ENCODE measurements around the gene DEDD. TPM values are rescaled to one million over a fixed set of nuclear protein-coding genes. Genes with fewer than 3 reads are reported as not detected.

DEDD gene
- total and polyA plus RNA-seq, 2 of the 13 experiments (the other 11 are each of a cell fraction or from before 2014, with no cell fraction given) = 12.6 to 27.8 TPM

DNA sequence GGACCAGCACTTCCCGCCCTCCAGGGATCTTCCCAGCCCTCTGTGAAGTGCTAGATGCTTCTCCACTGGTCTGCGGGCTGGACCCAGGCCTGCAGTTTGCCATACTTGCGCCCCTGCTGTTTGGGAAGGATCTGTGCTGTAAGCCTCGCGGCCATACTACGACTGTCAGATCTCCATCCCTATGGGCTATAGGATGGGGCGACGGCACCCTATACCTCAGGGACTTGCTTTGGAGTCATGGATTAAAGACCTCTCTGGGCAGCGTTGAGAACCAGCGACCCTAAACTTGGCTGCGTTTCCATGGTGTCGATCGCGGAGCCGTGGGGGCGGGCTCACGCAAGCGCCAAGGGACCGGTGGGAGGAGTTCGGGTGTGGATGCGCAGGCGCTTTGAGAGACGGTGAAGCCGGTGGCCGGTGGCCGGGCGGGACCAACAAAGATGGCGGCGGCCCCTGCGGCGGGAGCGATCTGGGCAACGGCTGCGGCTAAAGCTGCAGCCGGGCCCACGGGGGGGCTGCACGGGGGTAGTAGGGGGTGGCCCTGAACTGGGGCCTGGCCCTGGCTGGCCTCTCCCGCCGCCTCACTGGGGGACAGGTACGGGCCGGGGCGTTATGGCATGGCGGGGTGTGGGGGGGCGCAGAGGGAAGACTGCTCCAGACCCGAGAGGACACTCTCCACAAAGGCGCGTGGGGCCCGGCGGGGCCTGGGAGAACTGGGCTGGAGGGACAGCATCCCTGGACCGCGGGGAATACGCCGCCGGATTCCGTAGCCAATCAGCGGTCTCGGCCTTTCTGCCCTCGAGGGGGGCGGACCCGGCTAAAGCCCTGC, 26.8 kb upstream of the DEDD start, which contains the start of gene USP21 (continued):
- TF ChIP-seq ZEB1 (IDR thresholded peaks at IDR 0.05; ENCODE audit: insufficient replicate concordance, low read depth) (no peak), DNMT3B (CRISPR knock-in tag; conservative IDR thresholded peaks at IDR 0.05) (0 out of 2 replicates have a peak, but pooled peaks have one; percentile 52), NFKB2 (CRISPR knock-in tag; IDR thresholded peaks at IDR 0.05; ENCODE audit: borderline replicate concordance) (peak; percentile 40; the same call in 1 of the 2 replicates), TRIM24 (CRISPR knock-in tag; IDR thresholded peaks at IDR 0.05) (no peak), TAF15 (IDR thresholded peaks at IDR 0.05; ENCODE audit: low read depth, low read length, poor library complexity, severe bottlenecking) (peak; percentile 84), ZBTB8A (CRISPR knock-in tag; IDR thresholded peaks at IDR 0.05; ENCODE audit: borderline replicate concordance, low read depth) (no peak), EP300 (IDR thresholded peaks at IDR 0.05; ENCODE audit: low read depth in 2 of 2, low read length in 2 of 2) (no peak), EP300 (CRISPR knock-in tag; IDR thresholded peaks at IDR 0.05; ENCODE audit: borderline replicate concordance) (no peak), SCMH1 (CRISPR knock-in tag; IDR thresholded peaks at IDR 0.05; ENCODE audit: borderline replicate concordance) (no peak), EED (CRISPR knock-in tag; IDR thresholded peaks at IDR 0.05) (no peak), RBFOX2 (IDR thresholded peaks at IDR 0.05; ENCODE audit: low read depth, low read length) (peak; percentile 94), TEAD3 (CRISPR knock-in tag; optimal IDR thresholded peaks at IDR 0.05; ENCODE audit: borderline replicate concordance) (no peak), BHLHE40 (IDR thresholded peaks at IDR 0.05; ENCODE audit: low read length) (no peak), ZNF556 (CRISPR knock-in tag; IDR thresholded peaks at IDR 0.05; ENCODE audit: borderline replicate concordance) (no peak), ZNF543 (CRISPR knock-in tag; IDR thresholded peaks at IDR 0.05) (peak; percentile 48; the same call in 1 of the 2 replicates), ZNF747 (CRISPR knock-in tag; IDR thresholded peaks at IDR 0.05; ENCODE audit: borderline replicate concordance) (peak; percentile 17; the same call in 1 of the 2 replicates), ZBTB7B (CRISPR knock-in tag; IDR thresholded peaks at IDR 0.05) (no peak), PHB2 (IDR thresholded peaks at IDR 0.05; ENCODE audit: partially characterized antibody) (no peak), HMG20B (CRISPR knock-in tag; conservative IDR thresholded peaks at IDR 0.05) (no peak), NFIC (IDR thresholded peaks at IDR 0.05; ENCODE audit: low read length) (no peak), KLF12 (CRISPR knock-in tag; IDR thresholded peaks at IDR 0.05; ENCODE audit: borderline replicate concordance) (no peak), KAT8 (CRISPR knock-in tag; IDR thresholded peaks at IDR 0.05) (peak; percentile 60; the same call in 1 of the 2 replicates), ZNF564 (CRISPR knock-in tag; IDR thresholded peaks at IDR 0.05) (peak; percentile 74; the same call in 1 of the 2 replicates)
- TF ChIP-seq, protein P1, sequence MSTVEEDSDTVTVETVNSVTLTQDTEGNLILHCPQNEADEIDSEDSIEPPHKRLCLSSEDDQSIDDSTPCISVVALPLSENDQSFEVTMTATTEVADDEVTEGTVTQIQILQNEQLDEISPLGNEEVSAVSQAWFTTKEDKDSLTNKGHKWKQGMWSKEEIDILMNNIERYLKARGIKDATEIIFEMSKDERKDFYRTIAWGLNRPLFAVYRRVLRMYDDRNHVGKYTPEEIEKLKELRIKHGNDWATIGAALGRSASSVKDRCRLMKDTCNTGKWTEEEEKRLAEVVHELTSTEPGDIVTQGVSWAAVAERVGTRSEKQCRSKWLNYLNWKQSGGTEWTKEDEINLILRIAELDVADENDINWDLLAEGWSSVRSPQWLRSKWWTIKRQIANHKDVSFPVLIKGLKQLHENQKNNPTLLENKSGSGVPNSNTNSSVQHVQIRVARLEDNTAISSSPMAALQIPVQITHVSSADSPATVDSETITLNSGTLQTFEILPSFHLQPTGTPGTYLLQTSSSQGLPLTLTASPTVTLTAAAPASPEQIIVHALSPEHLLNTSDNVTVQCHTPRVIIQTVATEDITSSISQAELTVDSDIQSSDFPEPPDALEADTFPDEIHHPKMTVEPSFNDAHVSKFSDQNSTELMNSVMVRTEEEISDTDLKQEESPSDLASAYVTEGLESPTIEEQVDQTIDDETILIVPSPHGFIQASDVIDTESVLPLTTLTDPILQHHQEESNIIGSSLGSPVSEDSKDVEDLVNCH (CRISPR knock-in tag; IDR thresholded peaks at IDR 0.05) = no peak
- TF ChIP-seq, protein P2, sequence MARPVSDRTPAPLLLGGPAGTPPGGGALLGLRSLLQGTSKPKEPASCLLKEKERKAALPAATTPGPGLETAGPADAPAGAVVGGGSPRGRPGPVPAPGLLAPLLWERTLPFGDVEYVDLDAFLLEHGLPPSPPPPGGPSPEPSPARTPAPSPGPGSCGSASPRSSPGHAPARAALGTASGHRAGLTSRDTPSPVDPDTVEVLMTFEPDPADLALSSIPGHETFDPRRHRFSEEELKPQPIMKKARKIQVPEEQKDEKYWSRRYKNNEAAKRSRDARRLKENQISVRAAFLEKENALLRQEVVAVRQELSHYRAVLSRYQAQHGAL (CRISPR knock-in tag; IDR thresholded peaks at IDR 0.05; ENCODE audit: not compliant biosample characterization) = no peak
- TF ChIP-seq, protein P3, sequence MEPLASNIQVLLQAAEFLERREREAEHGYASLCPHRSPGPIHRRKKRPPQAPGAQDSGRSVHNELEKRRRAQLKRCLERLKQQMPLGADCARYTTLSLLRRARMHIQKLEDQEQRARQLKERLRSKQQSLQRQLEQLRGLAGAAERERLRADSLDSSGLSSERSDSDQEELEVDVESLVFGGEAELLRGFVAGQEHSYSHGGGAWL (CRISPR knock-in tag; IDR thresholded peaks at IDR 0.05) = no peak
- TF ChIP-seq, protein P4, sequence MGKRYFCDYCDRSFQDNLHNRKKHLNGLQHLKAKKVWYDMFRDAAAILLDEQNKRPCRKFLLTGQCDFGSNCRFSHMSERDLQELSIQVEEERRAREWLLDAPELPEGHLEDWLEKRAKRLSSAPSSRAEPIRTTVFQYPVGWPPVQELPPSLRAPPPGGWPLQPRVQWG (CRISPR knock-in tag; IDR thresholded peaks at IDR 0.05; ENCODE audit: borderline replicate concordance, low read depth) = no peak

All from HepG2 (cell line).